SK-N-SH (cell line): ENCODE measurements around the gene OR2AE1.
"Not testable (repeated sequence)": the region's sequence is repeated elsewhere in the genome, so short reads cannot be mapped to it uniquely, and the experiment has no call there.

ENCODE experiments used
- CTCF ChIP-seq: fragments of 200-600 bp; sonication (generic); IDR thresholded peaks from 2 replicates; pipeline ENCODE4 v1.6.1; 2017; ENCODE audit warnings: antibody characterized with exemption, mild to moderate bottlenecking, moderate library complexity
- EP300 ChIP-seq, 2 experiments: IDR thresholded peaks; 2 replicates each; pipeline versions ENCODE4 v1.4.0 to v1.6.1; 2012; ENCODE audit warnings: borderline replicate concordance in 1 of 2, low read depth in 1 of 2, low read length in 1 of 2
- GABPA ChIP-seq: IDR thresholded peaks from 2 replicates; pipeline ENCODE4 v1.4.0; 2012; ENCODE audit warnings: low read depth, mild to moderate bottlenecking
- POLR2AphosphoS5 ChIP-seq: IDR thresholded peaks from 2 replicates; pipeline ENCODE4 v1.6.1; 2012; ENCODE audit warnings: low read depth, low read length
- RAD21 ChIP-seq: IDR thresholded peaks from 2 replicates; pipeline ENCODE4 v1.6.1; 2012; ENCODE audit warnings: mild to moderate bottlenecking, low read length
- REST ChIP-seq: IDR thresholded peaks from 2 replicates; pipeline ENCODE4 v1.6.1; 2012; ENCODE audit warnings: mild to moderate bottlenecking, low read depth, low read length, moderate library complexity
- SIN3A ChIP-seq: IDR thresholded peaks from 2 replicates; pipeline ENCODE4 v1.6.1; 2012; ENCODE audit warnings: low read depth, mild to moderate bottlenecking, low read length, moderate library complexity, borderline replicate concordance
- TAF1 ChIP-seq: IDR thresholded peaks from 2 replicates; pipeline ENCODE4 v1.6.1; 2012; ENCODE audit warnings: low read depth, mild to moderate bottlenecking, low read length, moderate library complexity, borderline replicate concordance

GRCh38 chr7:99890348-99890747 lies 13.5 kb upstream of the OR2AE1 start:
- not testable (repeated sequence) for TF ChIP-seq TAF1; GABPA; CTCF; EP300 (IDR thresholded peaks at IDR 0.05; ENCODE audit: borderline replicate concordance in 1 of 2, low read depth in 1 of 2, low read length in 1 of 2); REST; SIN3A; POLR2AphosphoS5; RAD21
